Sigmoid colon (tissue), 4 donors: ENCODE data around the gene C14orf132.

ENCODE experiments used
- EP300 ChIP-seq, 4 donors: sonication (generic); formaldehyde crosslinking; IDR thresholded peaks; one replicate each; pipeline ENCODE4 v1.6.1; 2017; ENCODE audit warnings: antibody characterized with exemption in 4 of 4
- POLR2AphosphoS5 ChIP-seq, 4 donors: sonication (generic); formaldehyde crosslinking; IDR thresholded peaks; one replicate each; pipeline ENCODE4 v1.6.1; 2017; ENCODE audit warnings: antibody characterized with exemption in 4 of 4
- TF ChIP-seq, protein P1 (sequence below), 4 experiments: fragments of 450-650 bp in 3 of 4; fragments of 200-600 bp in 1 of 4; IDR thresholded peaks; one replicate each; pipeline ENCODE4 v1.5.1; 2016 to 2019; ENCODE audit warnings: antibody characterized with exemption in 4 of 4, mild to moderate bottlenecking in 3 of 4, moderate library complexity in 2 of 4

DNA sequence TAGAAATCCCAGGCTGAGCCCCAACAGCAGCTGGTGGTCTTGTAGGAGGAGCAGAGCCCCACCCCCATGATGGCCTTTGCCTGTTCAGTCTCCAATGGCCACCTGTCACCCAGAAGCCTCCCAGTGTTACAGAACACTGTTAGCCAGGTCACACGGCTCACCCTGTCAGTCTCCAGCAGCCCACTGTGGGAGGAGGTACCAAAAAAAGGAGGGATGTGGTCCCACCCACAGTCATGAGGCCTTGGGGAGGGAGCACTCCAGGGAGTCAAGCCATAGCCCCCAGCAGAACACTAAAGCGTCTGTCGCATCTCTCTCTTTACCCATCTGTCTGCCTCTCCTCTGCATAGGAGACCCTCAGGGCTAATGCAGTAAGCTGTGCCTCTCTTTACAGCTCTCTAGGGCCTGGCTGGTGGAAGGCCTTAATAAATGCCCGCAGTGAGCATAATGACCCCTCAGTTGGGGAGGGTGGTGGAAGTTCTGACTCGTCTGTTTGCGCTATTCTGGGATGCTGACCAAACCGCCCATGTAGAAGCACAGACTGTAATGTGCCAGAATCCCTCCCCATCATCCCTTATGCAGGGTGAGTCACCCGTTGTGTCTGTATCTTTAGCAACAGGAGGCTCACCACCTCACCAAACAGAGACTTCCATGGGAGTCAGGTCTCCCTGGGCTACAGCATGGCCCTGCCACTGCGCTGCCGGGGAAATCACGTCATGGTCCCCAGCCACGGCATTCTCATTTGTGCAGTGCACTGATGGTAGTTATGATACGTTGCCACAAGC, 14.6 kb downstream of the C14orf132 start:
- TF ChIP-seq, protein P1, sequence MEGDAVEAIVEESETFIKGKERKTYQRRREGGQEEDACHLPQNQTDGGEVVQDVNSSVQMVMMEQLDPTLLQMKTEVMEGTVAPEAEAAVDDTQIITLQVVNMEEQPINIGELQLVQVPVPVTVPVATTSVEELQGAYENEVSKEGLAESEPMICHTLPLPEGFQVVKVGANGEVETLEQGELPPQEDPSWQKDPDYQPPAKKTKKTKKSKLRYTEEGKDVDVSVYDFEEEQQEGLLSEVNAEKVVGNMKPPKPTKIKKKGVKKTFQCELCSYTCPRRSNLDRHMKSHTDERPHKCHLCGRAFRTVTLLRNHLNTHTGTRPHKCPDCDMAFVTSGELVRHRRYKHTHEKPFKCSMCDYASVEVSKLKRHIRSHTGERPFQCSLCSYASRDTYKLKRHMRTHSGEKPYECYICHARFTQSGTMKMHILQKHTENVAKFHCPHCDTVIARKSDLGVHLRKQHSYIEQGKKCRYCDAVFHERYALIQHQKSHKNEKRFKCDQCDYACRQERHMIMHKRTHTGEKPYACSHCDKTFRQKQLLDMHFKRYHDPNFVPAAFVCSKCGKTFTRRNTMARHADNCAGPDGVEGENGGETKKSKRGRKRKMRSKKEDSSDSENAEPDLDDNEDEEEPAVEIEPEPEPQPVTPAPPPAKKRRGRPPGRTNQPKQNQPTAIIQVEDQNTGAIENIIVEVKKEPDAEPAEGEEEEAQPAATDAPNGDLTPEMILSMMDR (IDR thresholded peaks at IDR 0.05), result no peak
- TF ChIP-seq POLR2AphosphoS5 (IDR thresholded peaks at IDR 0.05) (peak; percentile 43 to 81 (median 68)), EP300 (IDR thresholded peaks at IDR 0.05) (peak in 3 of 4 donors; percentile 56 to 92 (median 86))
